Measurements from ENCODE around the gene BTF3. TPM values are rescaled to one million over a fixed set of nuclear protein-coding genes. Genes with fewer than 3 reads are reported as not detected.

The BTF3 gene
- total and polyA plus RNA-seq, 2 donors (not counting 3 experiments of a cell fraction or from before 2014, with no cell fraction given): 325 to 637 TPM

GRCh38 chr5:73514418-73514817 lies 16.2 kb downstream of the BTF3 start:
- no peak for DNase-seq (ENCODE audit: low read depth, low spot score)
- ChIA-PET CTCF (interaction anchor here (1.0 to 1.6 kb wide), 2 partner anchors 18 to 298 kb away, joined by 3 to 6 read pairs; no protein-coding TSS in a partner anchor), POLR2A (no interaction called here)
- Histone ChIP-seq H3K36me3 (ENCODE audit: control insufficient read depth in 2 of 2, extremely low read depth in 1 of 2, insufficient read depth in 2 of 2, low read length in 2 of 2) (no peaks in the 10 kb centered on the region), H3K9ac (replicated peaks; ENCODE audit: extremely low read depth, insufficient read depth, low read length) (no peak overlapping the region), H3K27me3 (ENCODE audit: control insufficient read depth in 2 of 2, insufficient read depth in 2 of 2, low read length in 2 of 2) (no peaks in the 10 kb centered on the region), H3K4me1 (ENCODE audit: control insufficient read depth, extremely low read depth, insufficient read depth, low read length) (no peaks in the 10 kb centered on the region), H3K4me2 (ENCODE audit: insufficient read depth, low read length) (no peak overlapping the region), H2AFZ (ENCODE audit: low read depth, low read length) (no peak overlapping the region), H3K9me1 (replicated peaks; ENCODE audit: control insufficient read depth, extremely low read depth, insufficient read depth, low read length) (no peaks in the 10 kb centered on the region), H3K79me2 (ENCODE audit: control insufficient read depth, insufficient read depth, low read length) (no peaks in the 10 kb centered on the region), H3K4me3 (replicated peaks in 1 of 3; ENCODE audit: insufficient read depth in 1 of 3, low read depth in 1 of 3, low read length in 3 of 3) (no peak overlapping the region), H3K27ac (ENCODE audit: insufficient read depth, low read depth, low read length) (no peak overlapping the region), H4K20me1 (replicated peaks; ENCODE audit: control insufficient read depth, extremely low read depth, insufficient read depth, low read length) (no peaks in the 10 kb centered on the region), H3K9me3 (replicated peaks; ENCODE audit: control insufficient read depth, insufficient read depth, low read length) (no peaks in the 10 kb centered on the region)
- no peak for FAIRE-seq
- dilution Hi-C loops (cut with MboI; ENCODE audit: extremely low pct_ligation_motif_present, low sequenced_read_pairs) (no loop called here), intact Hi-C loops (cut with micrococcal nuclease) (no loop called here)
- no TSS peak for BruUV-seq (replicated peaks)
- TF ChIP-seq MYC (IDR thresholded peaks at IDR 0.05; ENCODE audit: low read depth, low read length): no peak
- no peak for TF ChIP-seq JUN (IDR thresholded peaks at IDR 0.05; ENCODE audit: borderline replicate concordance, insufficient read depth, insufficient read length, low read depth)
- TF ChIP-seq POLR2A (IDR thresholded peaks at IDR 0.05; ENCODE audit: low read depth, low read length): no peak
- TF ChIP-seq EZH2 (IDR thresholded peaks at IDR 0.05; ENCODE audit: borderline replicate concordance, low read depth, low read length, severe bottlenecking): no peak
- TF ChIP-seq FOS (IDR thresholded peaks at IDR 0.05; ENCODE audit: borderline replicate concordance, insufficient read depth, low read length): no peak

GRCh38 chr5:73515232-73515631 lies 17.0 kb downstream of the BTF3 start:
- FAIRE-seq (no peak), DNase-seq (ENCODE audit: low read depth, low spot score) (no peak)
- no peak overlapping the region for H2AFZ ChIP-seq (ENCODE audit: low read depth, low read length)
- H3K27me3 ChIP-seq (ENCODE audit: control insufficient read depth in 2 of 2, insufficient read depth in 2 of 2, low read length in 2 of 2): no peaks in the 10 kb centered on the region
- intact Hi-C loops (cut with micrococcal nuclease): loop anchor here (5.0 kb wide), 1 partner anchor 277 kb away; no protein-coding TSS in a partner anchor
- H3K36me3 ChIP-seq (ENCODE audit: control insufficient read depth in 2 of 2, extremely low read depth in 1 of 2, insufficient read depth in 2 of 2, low read length in 2 of 2): no peaks in the 10 kb centered on the region
- H3K4me1 ChIP-seq (ENCODE audit: control insufficient read depth, extremely low read depth, insufficient read depth, low read length): no peaks in the 10 kb centered on the region
- H3K4me2 ChIP-seq (ENCODE audit: insufficient read depth, low read length): no peak overlapping the region
- no peaks in the 10 kb centered on the region for H3K9me1 ChIP-seq (replicated peaks; ENCODE audit: control insufficient read depth, extremely low read depth, insufficient read depth, low read length)
- ChIA-PET CTCF (interaction anchor here (1.0 to 1.7 kb wide), 6 partner anchors 8 to 299 kb away, joined by 3 to 6 read pairs (median 4); no protein-coding TSS in a partner anchor), POLR2A (no interaction called here)
- no peak for TF ChIP-seq GATA2 (IDR thresholded peaks at IDR 0.05; ENCODE audit: insufficient read depth, insufficient read length, low read depth, low read length)
- TF ChIP-seq JUN (IDR thresholded peaks at IDR 0.05; ENCODE audit: borderline replicate concordance, insufficient read depth, insufficient read length, low read depth): no peak
- no peak for TF ChIP-seq EZH2 (IDR thresholded peaks at IDR 0.05; ENCODE audit: borderline replicate concordance, low read depth, low read length, severe bottlenecking)
- no peak for TF ChIP-seq FOS (IDR thresholded peaks at IDR 0.05; ENCODE audit: borderline replicate concordance, insufficient read depth, low read length)
- TF ChIP-seq MAX (IDR thresholded peaks at IDR 0.05; ENCODE audit: insufficient read depth, insufficient read length): no peak
- no peak for TF ChIP-seq CTCF (IDR thresholded peaks at IDR 0.05; ENCODE audit: extremely low read depth in 1 of 2, insufficient read depth in 1 of 2, low read depth in 1 of 2, low read length in 2 of 2)
- no peak for TF ChIP-seq POLR2A (IDR thresholded peaks at IDR 0.05; ENCODE audit: low read depth, low read length)
- no peak overlapping the region for H3K27ac ChIP-seq (ENCODE audit: insufficient read depth, low read depth, low read length)
- H3K9me3 ChIP-seq (replicated peaks; ENCODE audit: control insufficient read depth, insufficient read depth, low read length): no peaks in the 10 kb centered on the region
- H3K79me2 ChIP-seq (ENCODE audit: control insufficient read depth, insufficient read depth, low read length): no peaks in the 10 kb centered on the region
- H3K4me3 ChIP-seq (replicated peaks in 1 of 3; ENCODE audit: insufficient read depth in 1 of 3, low read depth in 1 of 3, low read length in 3 of 3): no peak overlapping the region
- H3K9ac ChIP-seq (replicated peaks; ENCODE audit: extremely low read depth, insufficient read depth, low read length): no peak overlapping the region
- BruUV-seq (replicated peaks): no TSS peak
- dilution Hi-C loops (cut with MboI; ENCODE audit: extremely low pct_ligation_motif_present, low sequenced_read_pairs): no loop called here
- no peaks in the 10 kb centered on the region for H4K20me1 ChIP-seq (replicated peaks; ENCODE audit: control insufficient read depth, extremely low read depth, insufficient read depth, low read length)

Data from endothelial cell of umbilical vein (primary cell).